Measurements from ENCODE around the gene LRCH3. TPM values are rescaled to one million over a fixed set of nuclear protein-coding genes. Genes with fewer than 3 reads are reported as not detected.

LRCH3 gene
- total and polyA plus RNA-seq, 9 of the 15 experiments (the other 6 are each of a cell fraction or from before 2014, with no cell fraction given): 4.6 to 75.3 (median 30.3) TPM

DNA sequence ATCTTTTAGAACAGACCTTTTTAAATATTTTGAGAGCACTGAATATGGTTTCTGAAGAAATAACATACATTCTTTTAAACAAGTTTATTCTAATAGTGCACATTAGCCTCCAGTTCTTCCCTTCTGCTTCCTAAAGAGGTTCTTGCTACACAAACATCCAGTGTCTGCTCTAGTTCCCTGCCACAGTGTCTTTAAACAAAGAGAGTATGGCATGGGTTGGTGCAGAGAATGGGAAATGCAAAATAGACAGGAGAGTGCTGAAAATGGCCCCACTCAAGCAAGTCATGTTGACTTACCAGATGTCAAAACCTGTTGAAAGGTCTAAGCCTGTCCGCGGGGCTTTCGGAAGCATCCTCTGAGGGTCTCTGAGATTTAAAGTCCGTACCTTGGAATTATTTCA lies 86.8 kb downstream of the LRCH3 start (continued):
- TF ChIP-seq, protein P1, sequence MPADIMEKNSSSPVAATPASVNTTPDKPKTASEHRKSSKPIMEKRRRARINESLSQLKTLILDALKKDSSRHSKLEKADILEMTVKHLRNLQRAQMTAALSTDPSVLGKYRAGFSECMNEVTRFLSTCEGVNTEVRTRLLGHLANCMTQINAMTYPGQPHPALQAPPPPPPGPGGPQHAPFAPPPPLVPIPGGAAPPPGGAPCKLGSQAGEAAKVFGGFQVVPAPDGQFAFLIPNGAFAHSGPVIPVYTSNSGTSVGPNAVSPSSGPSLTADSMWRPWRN (IDR thresholded peaks at IDR 0.05; ENCODE audit: low read depth): no peak
- no peak for TF ChIP-seq HEY1 (CRISPR knock-in tag; IDR thresholded peaks at IDR 0.05; ENCODE audit: borderline replicate concordance)
- TF ChIP-seq SIN3A (IDR thresholded peaks at IDR 0.05; ENCODE audit: borderline replicate concordance in 2 of 2, control insufficient read depth in 1 of 2, low read depth in 2 of 2, low read length in 2 of 2): no peak
- TF ChIP-seq, protein P2, sequence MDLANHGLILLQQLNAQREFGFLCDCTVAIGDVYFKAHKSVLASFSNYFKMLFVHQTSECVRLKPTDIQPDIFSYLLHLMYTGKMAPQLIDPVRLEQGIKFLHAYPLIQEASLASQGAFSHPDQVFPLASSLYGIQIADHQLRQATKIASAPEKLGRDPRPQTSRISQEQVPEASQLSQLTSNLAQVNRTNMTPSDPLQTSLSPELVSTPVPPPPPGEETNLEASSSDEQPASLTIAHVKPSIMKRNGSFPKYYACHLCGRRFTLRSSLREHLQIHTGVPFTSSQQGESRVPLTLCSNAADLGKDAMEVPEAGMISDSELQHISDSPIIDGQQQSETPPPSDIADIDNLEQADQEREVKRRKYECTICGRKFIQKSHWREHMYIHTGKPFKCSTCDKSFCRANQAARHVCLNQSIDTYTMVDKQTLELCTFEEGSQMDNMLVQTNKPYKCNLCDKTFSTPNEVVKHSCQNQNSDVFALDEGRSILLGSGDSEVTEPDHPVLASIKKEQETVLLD (IDR thresholded peaks at IDR 0.05): no peak
- TF ChIP-seq MXI1 (IDR thresholded peaks at IDR 0.05; ENCODE audit: low read depth, low read length): no peak
- TF ChIP-seq PYGO2 (tag; IDR thresholded peaks at IDR 0.05): no peak
- TF ChIP-seq TBL1XR1 (IDR thresholded peaks at IDR 0.05; ENCODE audit: low read length in 2 of 2): no peak
- no peak for TF ChIP-seq PTRF (tag; IDR thresholded peaks at IDR 0.05)

DNA sequence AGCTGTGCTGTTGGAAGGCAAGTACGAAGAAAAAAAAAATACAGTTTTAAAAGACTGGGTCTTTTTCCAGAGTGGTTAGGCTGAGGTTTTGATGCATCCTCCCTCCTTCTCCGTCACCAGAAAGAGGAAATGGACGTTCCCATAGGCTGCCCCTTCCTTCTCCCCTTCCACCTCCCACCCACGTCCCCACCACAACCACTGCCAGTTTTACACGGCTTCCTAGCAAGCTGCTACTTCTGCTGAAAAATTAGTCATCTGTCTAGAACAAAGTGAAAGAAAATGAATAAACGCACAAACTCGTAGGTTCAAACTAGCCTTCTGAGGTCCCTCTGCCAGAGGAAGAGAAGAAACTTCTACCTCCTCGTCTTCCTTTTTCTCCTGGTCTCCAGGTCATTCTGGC lies 87.4 kb downstream of the LRCH3 start:
- no peak for TF ChIP-seq ZNF354B (CRISPR knock-in tag; IDR thresholded peaks at IDR 0.05)
- no peak for TF ChIP-seq SMARCA4 (IDR thresholded peaks at IDR 0.05)
- TF ChIP-seq, protein P3, sequence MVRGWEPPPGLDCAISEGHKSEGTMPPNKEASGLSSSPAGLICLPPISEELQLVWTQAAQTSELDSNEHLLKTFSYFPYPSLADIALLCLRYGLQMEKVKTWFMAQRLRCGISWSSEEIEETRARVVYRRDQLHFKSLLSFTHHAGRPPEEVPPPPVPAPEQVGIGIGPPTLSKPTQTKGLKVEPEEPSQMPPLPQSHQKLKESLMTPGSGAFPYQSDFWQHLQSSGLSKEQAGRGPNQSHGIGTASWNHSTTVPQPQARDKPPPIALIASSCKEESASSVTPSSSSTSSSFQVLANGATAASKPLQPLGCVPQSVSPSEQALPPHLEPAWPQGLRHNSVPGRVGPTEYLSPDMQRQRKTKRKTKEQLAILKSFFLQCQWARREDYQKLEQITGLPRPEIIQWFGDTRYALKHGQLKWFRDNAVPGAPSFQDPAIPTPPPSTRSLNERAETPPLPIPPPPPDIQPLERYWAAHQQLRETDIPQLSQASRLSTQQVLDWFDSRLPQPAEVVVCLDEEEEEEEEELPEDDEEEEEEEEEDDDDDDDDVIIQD (CRISPR knock-in tag; IDR thresholded peaks at IDR 0.05): no peak
- TF ChIP-seq NR2C2 (CRISPR knock-in tag; IDR thresholded peaks at IDR 0.05): no peak
- TF ChIP-seq NR2C2 (tag; IDR thresholded peaks at IDR 0.05): no peak
- TF ChIP-seq NR1H2 (CRISPR knock-in tag; IDR thresholded peaks at IDR 0.05): no peak
- TF ChIP-seq KAT8 (IDR thresholded peaks at IDR 0.05; ENCODE audit: low read depth): no peak
- TF ChIP-seq BHLHE40 (IDR thresholded peaks at IDR 0.05; ENCODE audit: low read length): no peak
- in situ Hi-C loops (cut with MboI): no loop called here
- POLR2A ChIA-PET: no interaction called here

More for the DNA sequence above, 87.4 kb downstream of the LRCH3 start:
- H3K4me3 ChIP-seq: no peak overlapping the region
- no peak overlapping the region for H2AFZ ChIP-seq (ENCODE audit: low read depth, low read length)
- no peaks in the 10 kb centered on the region for H3K4me1 ChIP-seq (replicated peaks in 1 of 2; ENCODE audit: control insufficient read depth in 2 of 2, insufficient read depth in 2 of 2, low read length in 2 of 2)
- FAIRE-seq (no peak), ATAC-seq (no peak), DNase-seq (ENCODE audit: extremely low read depth in 1 of 4, low spot score in 3 of 4) (no peak)
- no peak overlapping the region for H3K4me2 ChIP-seq (ENCODE audit: insufficient read depth, low read length)
- H3K9ac ChIP-seq (ENCODE audit: insufficient read depth in 1 of 2, low read depth in 2 of 2, low read length in 2 of 2): no peak overlapping the region
- H3K27me3 ChIP-seq (ENCODE audit: control insufficient read depth in 2 of 2, insufficient read depth in 2 of 2, low read length in 2 of 2): no peaks in the 10 kb centered on the region
- WGBS (ENCODE audit: insufficient coverage, low coverage, missing lambda C conversion rate): 94% methylated on average over 7 of the region's 8 CpGs
- H3K9me3 ChIP-seq (replicated peaks; ENCODE audit: control insufficient read depth, insufficient read depth, low read depth, low read length): no peaks in the 10 kb centered on the region
- BruUV-seq (replicated peaks): no TSS peak
- no peaks in the 10 kb centered on the region for H3K79me2 ChIP-seq (ENCODE audit: control insufficient read depth, insufficient read depth, low read length)
- H3K36me3 ChIP-seq (ENCODE audit: control insufficient read depth, insufficient read depth, low read length): peaks cover 34% of the 10 kb centered on the region; the same call in 2 of the 3 replicates
- no peaks in the 10 kb centered on the region for H4K20me1 ChIP-seq (replicated peaks; ENCODE audit: control insufficient read depth, insufficient read depth, low read length)
- no peaks in the 10 kb centered on the region for H3K9me1 ChIP-seq (ENCODE audit: control insufficient read depth, insufficient read depth, low read length)
- CTCF ChIA-PET (ENCODE audit: low intra/inter-chr PET ratio): no interaction called here
- H3K27ac ChIP-seq (ENCODE audit: extremely low read depth, low read depth, low read length): no peak overlapping the region
- intact Hi-C loops (cut with micrococcal nuclease): no loop called here
